ENCODE data around the gene OR56A4.

OR56A4 gene

DNA sequence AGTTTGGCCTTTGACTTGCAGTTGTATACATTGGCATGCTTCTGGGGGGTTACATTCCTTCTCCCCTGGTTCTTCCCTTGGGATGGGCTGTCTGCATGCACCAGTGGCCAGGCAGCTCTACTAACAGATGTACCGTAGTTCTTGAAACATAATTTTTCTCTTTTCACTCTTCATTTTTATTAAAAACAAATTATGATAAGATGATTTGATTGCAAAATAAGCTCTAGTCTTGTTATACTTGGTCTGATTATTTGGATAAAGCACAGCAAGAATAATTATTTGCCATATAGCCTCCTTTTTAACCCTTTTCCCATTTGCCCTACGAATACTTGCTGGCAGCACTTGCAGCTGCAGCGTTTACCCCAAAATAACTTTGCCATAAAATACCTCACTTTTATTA, 51.2 kb downstream of the OR56A4 start:
- DNase-seq, result no peak
